Lower lobe of right lung (tissue), 2 donors: ENCODE data around the gene PLA2G4A. TPM values are rescaled to one million over a fixed set of nuclear protein-coding genes. Genes with fewer than 3 reads are reported as not detected.

Source experiments
- ATAC-seq, 2 donors: fragments of 200-7000 bp; cut with Tn5 transposase; one replicate each; pipeline ENCODE4 v1.9.1; 2020 to 2022; ENCODE audit warnings: mild to moderate bottlenecking in 2 of 2, moderate library complexity in 2 of 2
- DNase-seq: peaks from one replicate; pipeline ENCODE4 v3.0.0-alpha.2; 2020
- H3K27ac ChIP-seq: fragments of 200-600 bp; one replicate; pipeline ENCODE4 v1.8.0; 2022
- H3K27me3 ChIP-seq: fragments of 200-600 bp; one replicate; pipeline ENCODE4 v1.8.0; 2022; ENCODE audit warnings: low read depth
- H3K36me3 ChIP-seq: fragments of 200-600 bp; one replicate; pipeline ENCODE4 v1.8.0; 2022; ENCODE audit warnings: mild to moderate bottlenecking
- H3K4me1 ChIP-seq: fragments of 200-600 bp; one replicate; pipeline ENCODE4 v1.8.0; 2022
- H3K4me3 ChIP-seq: fragments of 200-600 bp; one replicate; pipeline ENCODE4 v1.8.0; 2022; ENCODE audit warnings: mild to moderate bottlenecking
- H3K9me3 ChIP-seq: fragments of 200-600 bp; one replicate; pipeline ENCODE4 v1.8.0; 2022
- CTCF ChIP-seq: fragments of 200-600 bp; IDR thresholded peaks from one replicate; pipeline ENCODE4 v1.8.0; 2022; ENCODE audit warnings: antibody characterized with exemption, mild to moderate bottlenecking
- intact Hi-C: fragments of 100-400 bp; cut with DNase I; formaldehyde crosslinking; loops from one replicate; pipeline ENCODE4 v1.11.0; 2022
- total RNA-seq: library from RNA; stranded (reverse); fragmentation: NEBNext Ultra II Directional; extraction: Animal tissue kit (Norgen Biotek cat#: 25700); gene quantifications from one replicate; pipeline ENCODE4 v1.2.1, GENCODE V29; 2021
- donor health status: DM: no; HTN: yes; CAD: no; lungs with severe emphysema.

Gene PLA2G4A
- total RNA-seq, 1 donor from 2014 or later, result 10.1 TPM

DNA sequence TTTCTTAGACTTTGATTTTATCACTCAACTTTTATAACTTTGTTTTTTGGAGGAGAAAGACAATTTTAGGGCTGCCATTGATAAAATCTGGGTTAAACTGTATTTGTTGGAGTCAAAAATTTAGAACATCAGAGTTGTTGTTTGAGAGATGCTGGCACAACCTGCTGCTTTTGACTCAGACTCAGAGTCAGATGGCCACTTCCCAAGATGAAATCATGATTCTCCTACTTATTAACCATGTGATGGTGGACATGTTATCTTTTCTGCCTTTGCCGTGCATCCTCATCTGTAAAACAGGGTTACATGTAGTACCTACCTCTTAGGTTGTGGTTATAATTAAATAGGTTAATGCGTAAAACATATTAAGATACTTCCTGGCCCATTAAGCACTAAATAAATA lies 71.2 kb downstream of the PLA2G4A start:
- Histone ChIP-seq H3K4me3 (no peak overlapping the region), H3K9me3 (no peaks in the 10 kb centered on the region), H3K27me3 (no peaks in the 10 kb centered on the region), H3K4me1 (no peaks in the 10 kb centered on the region), H3K27ac (no peak overlapping the region), H3K36me3 (no peaks in the 10 kb centered on the region)
- no peak for TF ChIP-seq CTCF
- intact Hi-C loops, result no loop called here
- no peak for DNase-seq
- ATAC-seq, result no peak

- H3K4me1 ChIP-seq, result no peaks in the 10 kb centered on the region
- H3K27ac ChIP-seq, result no peak overlapping the region
- H3K4me3 ChIP-seq, result no peak overlapping the region
- no peak for DNase-seq
- no peak for ATAC-seq
- intact Hi-C loops, result no loop called here
- no peak for TF ChIP-seq CTCF
- H3K9me3 ChIP-seq, result no peaks in the 10 kb centered on the region
- no peaks in the 10 kb centered on the region for H3K36me3 ChIP-seq
- no peaks in the 10 kb centered on the region for H3K27me3 ChIP-seq
Measured at GRCh38 chr1:186900539-186901237, 71.9 kb downstream of the PLA2G4A start.

- Histone ChIP-seq H3K27ac (no peak overlapping the region), H3K4me1 (no peaks in the 10 kb centered on the region), H3K9me3 (no peaks in the 10 kb centered on the region), H3K36me3 (no peaks in the 10 kb centered on the region), H3K4me3 (no peak overlapping the region), H3K27me3 (no peaks in the 10 kb centered on the region)
- no peak for DNase-seq
- ATAC-seq, result no peak
- TF ChIP-seq CTCF, result no peak
- intact Hi-C loops, result no loop called here
Measured at GRCh38 chr1:186901631-186902030, 72.9 kb downstream of the PLA2G4A start.

- intact Hi-C loops, result no loop called here
- H3K4me3 ChIP-seq, result no peak overlapping the region
Measured at GRCh38 chr1:186903374-186904136, 74.8 kb downstream of the PLA2G4A start.

GRCh38 chr1:186904361-186904760 lies 75.6 kb downstream of the PLA2G4A start:
- no peak for TF ChIP-seq CTCF
- ATAC-seq, result peak; percentile 41 to 50
- Histone ChIP-seq H3K4me1 (no peaks in the 10 kb centered on the region), H3K4me3 (no peak overlapping the region), H3K27ac (no peak overlapping the region), H3K9me3 (no peaks in the 10 kb centered on the region), H3K36me3 (no peaks in the 10 kb centered on the region), H3K27me3 (no peaks in the 10 kb centered on the region)
- intact Hi-C loops, result no loop called here
- no peak for DNase-seq

More at GRCh38 chr1:186903374-186904136, 74.8 kb downstream of the PLA2G4A start:
- no peaks in the 10 kb centered on the region for H3K36me3 ChIP-seq
- no peak overlapping the region for H3K27ac ChIP-seq
- ATAC-seq (no peak), DNase-seq (no peak)
- H3K9me3 ChIP-seq, result no peaks in the 10 kb centered on the region
- no peaks in the 10 kb centered on the region for H3K27me3 ChIP-seq
- H3K4me1 ChIP-seq, result no peaks in the 10 kb centered on the region
- TF ChIP-seq CTCF, result no peak
